Esophagus muscularis mucosa (tissue), 4 donors: Measurements from ENCODE around the gene TSHZ3. TPM values are rescaled to one million over a fixed set of nuclear protein-coding genes. Genes with fewer than 3 reads are reported as not detected.

Source experiments
- DNase-seq: peaks from one replicate; pipeline ENCODE4 v3.0.0-alpha.2; 2017; ENCODE audit errors: extremely low spot score
- H3K27ac ChIP-seq, 4 donors: fragments of 200-600 bp; sonication (generic); replicated peaks in 1 of 4; 1 replicate in 3 of 4; 2 replicates in 1 of 4; pipeline ENCODE4 v1.5.1; 2016 to 2019; ENCODE audit warnings: mild to moderate bottlenecking in 1 of 4
- H3K27me3 ChIP-seq, 4 donors: fragments of 200-600 bp; sonication (generic); one replicate each; pipeline versions ENCODE4 v1.5.1 to v1.6.0; 2016 to 2019
- H3K36me3 ChIP-seq, 4 donors: fragments of 200-600 bp; sonication (generic); one replicate each; pipeline ENCODE4 v1.5.1; 2016 to 2019
- H3K4me1 ChIP-seq, 4 donors: fragments of 200-600 bp; sonication (generic); one replicate each; pipeline ENCODE4 v1.5.1; 2016 to 2019
- H3K4me3 ChIP-seq, 4 donors: fragments of 200-600 bp; sonication (generic); 1 replicate in 2 of 4; 2 replicates in 2 of 4; pipeline ENCODE4 v1.5.1; 2016 to 2019; ENCODE audit warnings: mild to moderate bottlenecking in 4 of 4, moderate library complexity in 1 of 4
- H3K9me3 ChIP-seq, 4 donors: fragments of 200-600 bp; sonication (generic); 1 replicate in 3 of 4; 2 replicates in 1 of 4; pipeline ENCODE4 v1.5.1; 2016 to 2019
- EP300 ChIP-seq: sonication (generic); formaldehyde crosslinking; IDR thresholded peaks from one replicate; pipeline ENCODE4 v1.6.1; 2017; ENCODE audit warnings: antibody characterized with exemption
- POLR2A ChIP-seq: fragments of 450-650 bp; IDR thresholded peaks from one replicate; pipeline ENCODE4 v1.6.1; 2017; ENCODE audit warnings: antibody characterized with exemption, moderate library complexity, mild to moderate bottlenecking, low read depth
- POLR2AphosphoS5 ChIP-seq, 2 donors: sonication (generic); formaldehyde crosslinking; IDR thresholded peaks; one replicate each; pipeline ENCODE4 v1.6.1; 2017; ENCODE audit warnings: antibody characterized with exemption in 2 of 2
- WGBS: methylation state at CpG from one replicate; pipeline ENCODE4 v1.1.5; 2018; 5-methylcytosine and 5-hydroxymethylcytosine counted together
- intact Hi-C: fragments of 100-400 bp; cut with DNase I; formaldehyde crosslinking; loops from one replicate; pipeline ENCODE4 v1.15.1; 2023
- total RNA-seq, 4 donors: library from RNA; depleted of rRNA; stranded (reverse); fragments of >200 nt; gene quantifications; one replicate each; pipeline versions ENCODE4 v1.1.0 to v1.2.1, GENCODE V29; 2016
- TF ChIP-seq, protein P1 (sequence below), 3 experiments: fragments of 200-600 bp in 2 of 3; fragments of 450-650 bp in 1 of 3; sonication (generic) in 2 of 3; IDR thresholded peaks; one replicate each; pipeline ENCODE4 v1.5.1; 2017 to 2019; ENCODE audit warnings: antibody characterized with exemption in 3 of 3, mild to moderate bottlenecking in 2 of 3, moderate library complexity in 1 of 3

TSHZ3 gene
- total RNA-seq, 4 donors from 2014 or later, result 17.1 to 45.5 (median 24.6) TPM

- TF ChIP-seq, protein P1, sequence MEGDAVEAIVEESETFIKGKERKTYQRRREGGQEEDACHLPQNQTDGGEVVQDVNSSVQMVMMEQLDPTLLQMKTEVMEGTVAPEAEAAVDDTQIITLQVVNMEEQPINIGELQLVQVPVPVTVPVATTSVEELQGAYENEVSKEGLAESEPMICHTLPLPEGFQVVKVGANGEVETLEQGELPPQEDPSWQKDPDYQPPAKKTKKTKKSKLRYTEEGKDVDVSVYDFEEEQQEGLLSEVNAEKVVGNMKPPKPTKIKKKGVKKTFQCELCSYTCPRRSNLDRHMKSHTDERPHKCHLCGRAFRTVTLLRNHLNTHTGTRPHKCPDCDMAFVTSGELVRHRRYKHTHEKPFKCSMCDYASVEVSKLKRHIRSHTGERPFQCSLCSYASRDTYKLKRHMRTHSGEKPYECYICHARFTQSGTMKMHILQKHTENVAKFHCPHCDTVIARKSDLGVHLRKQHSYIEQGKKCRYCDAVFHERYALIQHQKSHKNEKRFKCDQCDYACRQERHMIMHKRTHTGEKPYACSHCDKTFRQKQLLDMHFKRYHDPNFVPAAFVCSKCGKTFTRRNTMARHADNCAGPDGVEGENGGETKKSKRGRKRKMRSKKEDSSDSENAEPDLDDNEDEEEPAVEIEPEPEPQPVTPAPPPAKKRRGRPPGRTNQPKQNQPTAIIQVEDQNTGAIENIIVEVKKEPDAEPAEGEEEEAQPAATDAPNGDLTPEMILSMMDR (IDR thresholded peaks at IDR 0.05), result no peak
- no peak for TF ChIP-seq POLR2A
- TF ChIP-seq EP300, result no peak
- no peak for TF ChIP-seq POLR2AphosphoS5 (IDR thresholded peaks at IDR 0.05)
- Histone ChIP-seq H3K27ac (no peak overlapping the region), H3K36me3 (peaks cover 0 to 12% (median 0%) of the 10 kb centered on the region in 4 donors), H3K9me3 (peaks cover 0 to 15% (median 2%) of the 10 kb centered on the region in 4 donors), H3K27me3 (no peaks in the 10 kb centered on the region), H3K4me1 (no peaks in the 10 kb centered on the region), H3K4me3 (no peak overlapping the region)
- intact Hi-C loops, result no loop called here
- 86% methylated on average over 5 of the region's 5 CpGs for WGBS
- no peak for DNase-seq
Observed at GRCh38 chr19:31370216-31370615, 21.0 kb upstream of the TSHZ3 start.

DNA sequence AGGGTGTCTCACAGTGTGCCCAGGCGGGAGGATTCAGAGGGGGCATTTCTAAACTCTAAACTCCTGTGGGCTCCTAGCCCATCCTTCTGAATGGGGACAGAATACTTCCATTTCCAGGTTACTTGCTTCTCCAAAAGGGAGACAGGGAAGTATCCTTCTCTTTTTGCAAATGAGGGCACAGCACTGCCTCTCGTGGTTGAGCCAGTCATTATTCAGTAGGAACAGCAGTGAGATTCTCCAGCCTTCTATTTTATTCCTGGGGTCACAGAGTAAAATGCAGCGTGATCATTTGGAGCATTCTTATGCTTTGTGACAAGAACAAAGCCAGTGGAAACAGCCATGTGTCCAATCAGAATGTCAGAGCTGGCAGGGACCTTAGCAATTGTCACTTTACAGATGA, 15.7 kb upstream of the TSHZ3 start:
- H3K27ac ChIP-seq, result no peak overlapping the region
- no peaks in the 10 kb centered on the region for H3K9me3 ChIP-seq
- WGBS, result 87% methylated on average over 3 of the region's 3 CpGs
- DNase-seq, result no peak
- intact Hi-C loops, result no loop called here
- H3K36me3 ChIP-seq, result peaks cover 0 to 21% (median 0%) of the 10 kb centered on the region in 4 donors
- TF ChIP-seq POLR2A, result no peak
- TF ChIP-seq POLR2AphosphoS5 (IDR thresholded peaks at IDR 0.05), result no peak
- TF ChIP-seq, protein P1 (IDR thresholded peaks at IDR 0.05), result no peak
- TF ChIP-seq EP300, result no peak
- H3K27me3 ChIP-seq, result no peaks in the 10 kb centered on the region
- H3K4me3 ChIP-seq, result no peak overlapping the region
- H3K4me1 ChIP-seq, result no peaks in the 10 kb centered on the region

DNA sequence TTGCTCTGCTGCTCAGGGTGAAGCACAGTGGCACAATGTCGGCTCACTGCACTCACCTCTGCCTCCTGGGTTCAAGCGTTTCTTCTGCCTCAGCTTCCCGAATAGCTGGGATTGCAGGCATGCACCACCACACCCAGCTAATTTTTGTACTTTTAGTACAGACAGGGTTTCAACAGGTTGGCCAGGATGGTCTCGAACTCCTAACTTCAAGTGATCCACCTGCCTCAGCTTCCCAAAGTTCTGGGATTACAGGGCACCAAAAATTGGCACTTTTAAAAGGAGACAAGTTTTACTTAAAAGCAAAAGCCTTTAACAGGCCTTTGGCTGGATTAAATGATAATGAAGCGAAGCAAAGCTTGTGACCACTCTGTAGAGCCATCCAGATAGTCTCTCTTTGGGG, 12.5 kb upstream of the TSHZ3 start:
- no peak overlapping the region for H3K4me3 ChIP-seq
- peaks cover 0 to 16% (median 0%) of the 10 kb centered on the region in 4 donors for H3K36me3 ChIP-seq
- 94% methylated on average over 5 of the region's 5 CpGs for WGBS
- no peaks in the 10 kb centered on the region for H3K27me3 ChIP-seq
- no peak for DNase-seq
- TF ChIP-seq POLR2A, result no peak
- no peak for TF ChIP-seq EP300
- TF ChIP-seq POLR2AphosphoS5 (IDR thresholded peaks at IDR 0.05), result no peak
- TF ChIP-seq, protein P1 (IDR thresholded peaks at IDR 0.05), result no peak
- H3K27ac ChIP-seq, result no peak overlapping the region
- intact Hi-C loops, result no loop called here
- no peaks in the 10 kb centered on the region for H3K9me3 ChIP-seq
- peaks cover 0 to 8% (median 5%) of the 10 kb centered on the region in 4 donors for H3K4me1 ChIP-seq

DNA sequence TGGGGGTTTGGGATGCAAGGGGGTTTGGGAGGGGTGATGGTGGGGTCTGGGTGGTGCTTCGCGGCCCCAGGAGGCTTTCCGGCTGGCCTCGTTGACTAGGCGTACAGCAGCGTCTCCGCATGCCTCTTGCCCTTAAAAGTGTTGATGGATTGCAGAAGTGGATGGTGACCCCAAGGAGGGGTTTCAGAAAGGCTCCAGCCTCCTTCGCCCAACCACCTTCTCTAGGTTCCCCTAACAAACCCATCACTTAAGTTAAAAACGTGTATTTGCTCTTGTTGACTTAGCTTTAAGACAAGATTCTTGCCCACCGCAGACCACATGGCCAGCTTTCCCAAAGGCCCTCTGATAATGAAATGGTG, 8.1 kb upstream of the TSHZ3 start:
- H3K9me3 ChIP-seq, result no peaks in the 10 kb centered on the region
- peaks cover 0 to 17% (median 0%) of the 10 kb centered on the region in 4 donors for H3K27me3 ChIP-seq
- no peak for TF ChIP-seq EP300
- TF ChIP-seq POLR2A, result no peak
- TF ChIP-seq, protein P1 (IDR thresholded peaks at IDR 0.05), result no peak
- no peak for TF ChIP-seq POLR2AphosphoS5 (IDR thresholded peaks at IDR 0.05)
- no peak overlapping the region for H3K27ac ChIP-seq
- intact Hi-C loops, result loop anchor here (10.0 kb wide), 1 partner anchor 672 kb away; no protein-coding TSS in a partner anchor
- peaks cover 1 to 39% (median 21%) of the 10 kb centered on the region in 4 donors for H3K4me1 ChIP-seq
- peaks cover 0 to 3% (median 0%) of the 10 kb centered on the region in 4 donors for H3K36me3 ChIP-seq
- no peak for DNase-seq
- no peak overlapping the region for H3K4me3 ChIP-seq
- WGBS, result 79% methylated on average over 10 of the region's 10 CpGs
